Left cardiac atrium (tissue), 4 donors: ENCODE measurements around the gene DUOX2. TPM values are rescaled to one million over a fixed set of nuclear protein-coding genes. Genes with fewer than 3 reads are reported as not detected.
"Not testable (repeated sequence)": the region's sequence is repeated elsewhere in the genome, so short reads cannot be mapped to it uniquely, and the experiment has no call there.

Source experiments
- ATAC-seq, 2 donors: fragments of 200-7000 bp; cut with Tn5 transposase; one replicate each; pipeline ENCODE4 v1.9.1; 2020; ENCODE audit warnings: mild to moderate bottlenecking in 2 of 2, moderate library complexity in 2 of 2
- DNase-seq: peaks from one replicate; pipeline ENCODE4 v3.0.0-alpha.2; 2020
- intact Hi-C, 2 donors: fragments of 100-400 bp; cut with DNase I; formaldehyde crosslinking; loops; one replicate each; pipeline versions ENCODE4 v1.14.1 to v1.15.1; 2022 to 2023
- total RNA-seq, 2 donors: library from RNA; stranded (reverse); fragmentation: NEBNext Ultra II Directional; extraction: Animal tissue kit (Norgen Biotek cat#: 25700); gene quantifications; one replicate each; pipeline ENCODE4 v1.2.1, GENCODE V29; 2021
- donor health status: DM: no; HTN: yes; CAD: no.
- donor health status: DM: no; HTN: yes; CAD: no; lungs with severe emphysema.
- donor health status: DM: yes; HTN: yes; CAD: no.
- donor health status: Dilated cardiomyopathy.

Gene DUOX2
- total RNA-seq, 2 donors from 2014 or later = 0.12 to 0.39 TPM

- DNase-seq = no peak
- ATAC-seq = no peak
- intact Hi-C loops = no loop called here
These were observed 3.6 kb downstream of the DUOX2 start for GRCh38 chr15:45110256-45110820.

GRCh38 chr15:45107941-45108630 lies 5.9 kb downstream of the DUOX2 start:
- DNase-seq (no peak), ATAC-seq (no peak)
- intact Hi-C loops = no loop called here

- DNase-seq = no peak
- no peak for ATAC-seq
- intact Hi-C loops = no loop called here
These were observed 7.8 kb downstream of the DUOX2 start for GRCh38 chr15:45106002-45106790.

DNA sequence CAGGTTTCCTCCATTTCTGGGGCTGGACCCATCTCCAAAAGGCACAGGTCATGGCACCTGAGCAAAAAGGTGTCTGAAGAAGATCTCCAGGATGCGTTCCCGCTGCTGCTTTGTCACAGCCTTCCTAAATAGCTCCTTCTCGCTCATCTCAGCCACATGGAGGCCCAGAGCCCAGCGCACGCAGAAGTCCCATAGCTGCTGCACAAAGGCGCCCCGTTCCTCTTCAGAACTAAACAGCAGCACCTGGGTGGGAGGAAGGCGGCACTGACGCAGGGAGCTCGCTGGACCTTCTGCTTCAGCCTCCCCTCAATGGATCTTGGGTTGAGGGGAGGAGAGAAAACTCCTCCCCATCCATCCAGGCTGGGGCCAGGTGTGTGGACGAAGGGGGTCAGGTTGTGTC lies 8.4 kb downstream of the DUOX2 start:
- no peak for ATAC-seq
- no peak for DNase-seq
- intact Hi-C loops = no loop called here

DNA sequence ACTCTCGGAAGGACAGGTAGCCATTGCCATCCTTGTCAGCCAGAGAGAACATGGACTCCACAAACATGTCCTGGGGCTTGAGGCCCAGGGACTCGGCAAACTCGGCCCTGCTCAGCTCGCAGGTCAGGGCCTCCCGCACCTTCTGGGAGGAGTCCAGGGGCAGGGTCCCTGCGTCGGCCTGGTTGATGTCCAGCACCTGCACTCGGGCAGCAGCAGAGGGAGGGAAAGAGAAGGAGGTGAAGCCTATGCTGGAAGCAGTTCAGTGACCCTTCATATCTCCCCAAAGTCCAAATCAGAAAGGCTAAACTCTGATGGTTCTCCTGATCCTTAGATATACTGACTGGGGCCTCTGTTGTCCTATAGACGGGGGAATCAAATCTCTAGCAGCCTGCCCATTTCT lies 9.8 kb downstream of the DUOX2 start:
- ATAC-seq, DNase-seq, intact Hi-C loops: not testable (repeated sequence)

GRCh38 chr15:45102226-45102625 lies 11.7 kb downstream of the DUOX2 start:
- no peak for ATAC-seq
- no peak for DNase-seq

DNA sequence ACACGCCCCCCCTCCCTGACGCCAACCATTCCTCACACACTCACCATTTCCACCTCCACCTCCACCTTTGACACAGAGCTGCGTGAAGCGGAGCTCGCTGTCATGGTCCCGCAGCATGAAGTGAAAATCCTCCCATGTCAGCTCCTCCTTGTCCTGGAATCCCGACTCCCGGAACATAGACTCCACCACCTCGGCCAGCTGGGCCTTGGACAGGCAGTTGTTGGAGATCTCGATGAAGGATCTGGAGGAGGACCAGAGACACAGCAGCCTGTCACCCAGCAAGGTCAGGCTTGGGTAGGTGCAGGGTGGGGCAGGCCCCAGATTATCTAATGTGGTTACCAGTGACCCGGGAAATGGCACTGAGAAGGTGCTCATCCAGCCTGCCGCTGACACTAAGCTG lies 12.2 kb downstream of the DUOX2 start:
- intact Hi-C loops = no loop called here
- ATAC-seq = no peak
- no peak for DNase-seq

More at GRCh38 chr15:45102226-45102625, 11.7 kb downstream of the DUOX2 start:
- intact Hi-C loops = no loop called here

DNA sequence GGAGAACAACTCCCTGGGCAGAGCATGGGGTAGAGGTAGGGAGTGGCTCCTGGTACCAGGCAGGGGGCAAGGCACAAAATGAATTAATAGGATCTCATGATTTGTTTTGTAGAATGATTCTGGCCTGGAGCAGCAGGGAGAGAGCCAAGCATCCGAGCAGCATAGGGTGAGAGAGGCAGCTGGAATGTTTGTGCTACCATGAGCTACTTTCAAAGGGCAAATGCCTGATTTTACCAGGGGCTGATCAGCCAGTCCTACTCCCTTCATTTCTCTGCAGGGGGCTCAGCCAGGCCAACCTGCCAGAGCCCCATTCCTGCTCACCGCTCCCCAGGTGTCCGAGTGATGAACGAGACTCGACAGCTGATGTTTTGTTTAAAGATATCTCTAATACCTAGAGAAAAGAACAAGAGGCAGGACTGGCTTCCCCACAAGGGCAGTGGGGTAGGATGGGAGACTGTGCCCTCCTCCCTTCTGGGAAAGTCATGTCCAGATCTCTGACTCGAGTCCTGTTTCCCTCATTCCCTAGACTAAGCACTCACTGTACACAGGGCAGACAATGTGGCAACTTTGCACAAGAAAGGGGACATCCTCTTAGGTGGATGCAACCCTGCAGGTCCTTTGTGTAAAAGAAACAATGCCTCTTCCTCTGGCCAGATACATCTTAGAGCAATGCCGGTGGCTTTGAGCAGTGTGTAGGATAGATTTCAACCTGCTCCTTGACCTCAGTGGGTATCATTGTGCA lies 12.9 kb downstream of the DUOX2 start:
- intact Hi-C loops = no loop called here
- DNase-seq (no peak), ATAC-seq (no peak)

DNA sequence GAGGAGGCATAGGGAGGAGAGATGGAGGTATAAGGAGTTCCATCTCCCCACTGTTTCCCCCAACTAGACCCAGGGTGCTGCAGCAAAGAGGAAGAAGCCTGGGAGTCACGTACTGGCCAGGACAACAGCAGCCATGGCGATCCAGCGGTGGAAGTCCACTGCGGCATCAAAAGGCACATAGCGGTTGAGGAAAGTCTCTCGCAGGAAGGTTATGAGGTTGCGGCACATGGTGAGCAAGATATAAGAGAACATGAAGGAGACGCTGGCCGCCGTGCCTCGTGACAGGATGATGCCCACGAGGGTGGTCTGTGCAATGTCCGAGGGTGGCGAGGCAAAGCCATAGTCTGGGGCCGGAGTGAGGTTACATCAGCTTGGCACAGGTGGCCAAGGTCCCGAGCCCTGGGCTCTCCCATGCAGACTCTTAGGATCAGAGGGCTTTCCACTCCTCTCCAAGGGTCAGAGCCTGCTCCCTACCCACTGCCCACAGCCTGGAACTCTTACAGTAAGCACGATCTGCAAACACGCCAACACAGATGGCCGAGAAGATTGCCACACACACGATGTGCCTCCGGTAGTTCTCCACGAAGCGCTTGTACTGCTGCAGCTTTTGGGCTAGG lies 14.3 kb downstream of the DUOX2 start:
- no peak for ATAC-seq
- no peak for DNase-seq
- intact Hi-C loops = no loop called here

GRCh38 chr15:45097466-45097865 lies 16.5 kb downstream of the DUOX2 start:
- intact Hi-C loops = no loop called here
- ATAC-seq = no peak
- no peak for DNase-seq

DNA sequence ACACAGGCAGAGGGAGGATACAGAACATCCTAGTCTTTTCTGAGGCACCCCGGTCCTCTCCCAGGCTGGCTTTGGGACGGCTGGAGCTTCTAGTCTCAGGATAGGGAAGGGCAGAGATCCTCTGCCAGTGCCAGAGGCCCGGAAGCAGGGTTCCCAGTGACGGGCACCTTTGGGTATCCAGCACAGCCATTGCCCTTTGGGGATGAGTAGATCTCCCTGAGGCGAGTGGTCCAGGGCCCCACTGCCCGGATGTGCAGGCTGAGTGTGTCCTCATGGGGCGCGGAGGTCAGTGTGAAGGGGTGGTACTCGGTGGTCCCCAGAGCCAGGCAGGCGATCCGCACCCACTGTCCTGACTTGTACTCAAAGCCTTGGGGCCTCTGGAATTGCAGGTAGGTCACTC lies 18.3 kb downstream of the DUOX2 start:
- no peak for DNase-seq
- intact Hi-C loops = no loop called here
- no peak for ATAC-seq

- intact Hi-C loops = no loop called here
- ATAC-seq (peak in 1 of 2 donors; percentile 9), DNase-seq (no peak)
These were observed 19.6 kb downstream of the DUOX2 start for GRCh38 chr15:45094358-45094730.

DNA sequence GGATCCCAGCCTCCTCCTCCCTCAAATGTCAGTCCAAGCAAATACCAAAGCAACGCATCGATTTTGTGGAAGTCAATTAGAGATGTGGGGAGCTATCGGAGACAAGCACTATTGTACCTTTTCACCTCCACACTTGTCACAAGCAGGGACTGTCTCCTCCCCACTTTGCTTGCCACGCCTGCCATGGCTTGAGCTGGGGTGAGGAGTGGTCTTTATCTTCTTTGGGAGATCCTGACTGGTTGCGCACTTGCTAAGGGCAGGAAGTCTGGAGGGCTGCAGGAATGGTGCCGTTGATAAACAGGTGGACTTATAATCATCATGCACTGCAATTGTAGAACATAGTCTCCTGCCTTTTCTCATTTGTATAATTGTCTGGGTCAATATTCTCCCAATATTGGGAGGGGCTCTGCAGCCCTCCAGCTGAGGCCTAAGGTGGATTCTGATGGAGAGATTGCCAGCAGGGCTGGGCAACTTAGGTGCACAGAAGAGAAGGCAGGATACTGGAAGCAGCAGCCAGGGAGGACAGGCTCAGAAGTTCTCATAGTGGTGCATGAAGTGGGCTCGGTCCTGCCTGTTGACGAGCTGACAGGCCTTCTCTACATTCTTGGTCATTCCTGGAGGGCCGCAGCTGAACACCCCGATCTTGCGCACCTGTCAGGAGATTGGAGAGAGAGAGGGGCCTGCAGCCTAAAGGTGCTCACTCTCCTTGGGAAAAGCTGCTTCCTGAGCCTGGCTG lies 20.2 kb downstream of the DUOX2 start:
- intact Hi-C loops = no loop called here
- DNase-seq = no peak
- no peak for ATAC-seq

DNA sequence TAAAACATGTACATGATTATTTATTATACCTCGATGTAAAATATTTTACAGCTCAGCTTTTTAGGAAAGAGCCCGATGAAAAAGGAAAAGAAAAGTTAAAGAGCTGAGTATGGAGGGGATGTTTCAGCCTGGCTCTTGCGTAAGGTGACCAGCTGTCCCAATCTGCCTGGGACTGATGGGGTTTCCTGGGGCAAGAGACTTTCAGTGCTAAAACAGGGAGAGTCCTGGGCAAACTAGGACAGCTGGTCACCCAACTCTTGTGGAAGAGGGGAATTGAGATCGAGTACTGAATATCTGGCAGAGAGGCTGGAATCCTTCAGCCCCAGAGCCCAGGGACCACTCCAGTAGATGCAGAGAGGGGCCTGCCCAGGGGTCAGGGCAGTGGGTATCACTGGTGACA lies 21.0 kb downstream of the DUOX2 start:
- no peak for ATAC-seq
- intact Hi-C loops = no loop called here
- no peak for DNase-seq

GRCh38 chr15:45091576-45091975 lies 22.4 kb downstream of the DUOX2 start:
- DNase-seq = peak; percentile 55
- peak; percentile 87 to 94 for ATAC-seq
- intact Hi-C loops = no loop called here

- no peak for DNase-seq
- ATAC-seq = no peak
- intact Hi-C loops = no loop called here
These were observed 22.8 kb downstream of the DUOX2 start for GRCh38 chr15:45091161-45091560.

GRCh38 chr15:45089712-45090373 lies 24.1 kb downstream of the DUOX2 start:
- ATAC-seq (peak in 1 of 2 donors; percentile 11), DNase-seq (no peak)
- intact Hi-C loops = no loop called here
